Measurements from ENCODE around the gene LRP1.

Gene LRP1

DNA sequence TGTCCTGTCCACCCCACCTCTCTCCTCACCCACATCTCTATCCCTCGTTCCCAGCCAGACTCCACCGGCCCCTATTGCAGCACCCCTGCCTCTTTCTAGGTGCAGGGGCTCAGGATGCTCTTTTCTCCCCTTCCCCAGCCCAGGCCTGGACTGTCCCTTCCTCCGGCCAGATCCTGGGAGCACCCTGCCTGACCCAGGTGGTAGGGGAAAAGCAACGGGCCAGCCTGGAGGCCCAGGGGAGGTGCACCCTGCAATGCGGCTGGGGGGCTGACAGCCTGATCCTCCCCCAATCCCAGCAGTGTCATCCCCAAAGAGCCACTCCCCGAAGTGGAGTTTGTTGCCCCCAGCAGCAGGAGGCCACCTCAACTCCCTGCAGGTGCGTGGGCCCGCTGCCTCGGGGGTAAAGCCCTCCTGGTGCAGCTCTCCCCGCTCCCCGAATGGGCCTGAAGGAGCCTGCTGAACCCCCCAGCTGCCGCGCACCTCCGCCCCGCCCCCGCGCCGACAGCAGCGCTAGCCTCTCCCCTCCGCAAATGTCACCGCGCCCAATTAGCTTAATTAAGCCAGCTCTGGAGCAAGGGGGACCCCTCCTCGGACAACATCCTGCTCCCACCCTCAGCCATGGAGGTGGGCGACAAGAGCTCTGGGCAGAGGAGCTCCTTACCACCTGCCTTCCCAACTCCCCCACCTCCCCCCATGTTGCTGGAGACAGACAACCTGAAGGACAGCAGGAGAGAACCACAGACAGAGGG, 93.1 kb downstream of the LRP1 start:
- TF ChIP-seq FOXA1 (IDR thresholded peaks at IDR 0.05) (no peak), TARDBP (IDR thresholded peaks at IDR 0.05) (no peak), ZNF384 (IDR thresholded peaks at IDR 0.05) (no peak), BHLHE40 (IDR thresholded peaks at IDR 0.05; ENCODE audit: borderline replicate concordance) (no peak), L3MBTL2 (conservative IDR thresholded peaks at IDR 0.05) (no peak), CTBP1 (IDR thresholded peaks at IDR 0.05; ENCODE audit: borderline replicate concordance) (no peak), ARNT (IDR thresholded peaks at IDR 0.05) (no peak), FOXK2 (IDR thresholded peaks at IDR 0.05) (no peak), FOXM1 (IDR thresholded peaks at IDR 0.05; ENCODE audit: borderline replicate concordance) (no peak), NFRKB (IDR thresholded peaks at IDR 0.05) (no peak), ELF4 (IDR thresholded peaks at IDR 0.05) (no peak), LEF1 (IDR thresholded peaks at IDR 0.05; ENCODE audit: borderline replicate concordance) (no peak), SP1 (IDR thresholded peaks at IDR 0.05) (no peak)
- TF ChIP-seq, protein P1, sequence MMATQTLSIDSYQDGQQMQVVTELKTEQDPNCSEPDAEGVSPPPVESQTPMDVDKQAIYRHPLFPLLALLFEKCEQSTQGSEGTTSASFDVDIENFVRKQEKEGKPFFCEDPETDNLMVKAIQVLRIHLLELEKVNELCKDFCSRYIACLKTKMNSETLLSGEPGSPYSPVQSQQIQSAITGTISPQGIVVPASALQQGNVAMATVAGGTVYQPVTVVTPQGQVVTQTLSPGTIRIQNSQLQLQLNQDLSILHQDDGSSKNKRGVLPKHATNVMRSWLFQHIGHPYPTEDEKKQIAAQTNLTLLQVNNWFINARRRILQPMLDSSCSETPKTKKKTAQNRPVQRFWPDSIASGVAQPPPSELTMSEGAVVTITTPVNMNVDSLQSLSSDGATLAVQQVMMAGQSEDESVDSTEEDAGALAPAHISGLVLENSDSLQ (IDR thresholded peaks at IDR 0.05), result no peak
- POLR2A ChIA-PET, result interaction anchor here (1.2 kb wide), 1 partner anchor 8 kb away, joined by 6 read pairs; the partner anchor contains the start of gene SHMT2
- CTCF ChIA-PET, result interaction anchor here (0.5 to 1.0 kb wide), 2 partner anchors 22 to 55 kb away, joined by 3 to 4 read pairs; no protein-coding TSS in a partner anchor
- DNase-seq (ENCODE audit: extremely low spot score), result no peak

DNA sequence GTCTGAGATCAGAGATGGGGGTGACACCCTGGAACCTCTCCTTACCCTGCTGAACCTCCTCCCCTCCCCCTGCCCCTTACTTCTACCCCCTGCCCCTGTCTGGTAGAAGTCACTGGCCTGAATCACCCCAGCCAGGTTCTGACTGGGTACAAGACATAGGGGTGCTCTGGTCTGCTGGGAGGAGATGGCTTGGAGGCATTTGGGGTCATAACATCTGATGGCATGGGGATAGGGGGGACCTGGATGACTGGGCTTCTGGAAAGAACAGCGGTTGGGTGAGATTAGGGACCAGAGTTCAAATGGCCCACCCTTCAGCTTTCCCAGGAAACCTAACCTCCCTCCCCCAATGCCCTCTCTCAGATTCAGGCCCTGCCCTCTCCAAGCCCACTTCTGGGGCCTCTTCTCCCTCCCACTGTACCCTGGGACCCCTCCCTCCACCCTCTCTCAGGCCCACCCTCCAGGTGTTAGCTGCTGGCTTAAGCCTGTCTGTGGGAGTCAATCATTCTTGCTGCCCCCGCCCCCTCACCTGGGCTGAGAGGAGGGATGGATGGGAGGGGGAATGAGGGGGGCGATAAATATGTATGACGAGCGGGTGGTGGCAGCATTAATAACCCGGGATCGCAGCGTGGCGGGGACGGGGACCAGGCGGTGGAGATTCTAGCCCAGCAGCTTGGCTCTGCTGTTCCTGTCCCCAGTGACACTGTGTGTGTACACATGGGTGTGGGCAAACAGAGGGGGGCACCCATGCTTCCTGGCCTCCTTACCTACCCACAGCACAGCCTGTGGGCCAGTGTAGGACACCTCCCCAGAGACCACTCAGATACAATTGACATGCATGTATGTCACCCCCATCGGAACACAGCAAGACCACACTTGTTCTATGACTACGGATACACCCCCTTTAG, 94.3 kb downstream of the LRP1 start:
- ChIA-PET CTCF (interaction anchor here (1.0 to 1.5 kb wide), 3 partner anchors 9 to 21 kb away, joined by 3 to 6 read pairs (median 4); no protein-coding TSS in a partner anchor), POLR2A (interaction anchor here (1.0 to 1.2 kb wide), 2 partner anchors 7 to 11 kb away, joined by 4 to 6 read pairs; partner anchors contain the start of gene SHMT2)
- no peak for DNase-seq (ENCODE audit: extremely low spot score)
- TF ChIP-seq FOXA1 (IDR thresholded peaks at IDR 0.05) (no peak), FOXM1 (IDR thresholded peaks at IDR 0.05; ENCODE audit: borderline replicate concordance) (no peak), TARDBP (IDR thresholded peaks at IDR 0.05) (no peak), ELF4 (IDR thresholded peaks at IDR 0.05) (no peak), HDGF (IDR thresholded peaks at IDR 0.05; ENCODE audit: borderline replicate concordance) (no peak), NFRKB (IDR thresholded peaks at IDR 0.05) (no peak), L3MBTL2 (conservative IDR thresholded peaks at IDR 0.05) (no peak), CTBP1 (IDR thresholded peaks at IDR 0.05; ENCODE audit: borderline replicate concordance) (no peak), FOXK2 (IDR thresholded peaks at IDR 0.05) (no peak)
- TF ChIP-seq, protein P1 (IDR thresholded peaks at IDR 0.05), result no peak

- POLR2A ChIA-PET, result interaction anchor here (1.0 kb wide), 2 partner anchors 10 to 17 kb away, joined by 3 to 4 read pairs; no protein-coding TSS in a partner anchor
- CTCF ChIA-PET, result interaction anchor here (0.6 to 1.5 kb wide), 4 partner anchors 10 to 257 kb away, joined by 3 to 6 read pairs (median 4); no protein-coding TSS in a partner anchor
- DNase-seq (ENCODE audit: extremely low spot score), result no peak
- no peak for TF ChIP-seq LEF1 (IDR thresholded peaks at IDR 0.05; ENCODE audit: borderline replicate concordance)
- TF ChIP-seq SP1 (IDR thresholded peaks at IDR 0.05), result no peak
- TF ChIP-seq ELF4 (IDR thresholded peaks at IDR 0.05), result no peak
- no peak for TF ChIP-seq CTBP1 (IDR thresholded peaks at IDR 0.05; ENCODE audit: borderline replicate concordance)
- no peak for TF ChIP-seq FOXA1 (IDR thresholded peaks at IDR 0.05)
- no peak for TF ChIP-seq SUZ12 (IDR thresholded peaks at IDR 0.05)
- TF ChIP-seq FOXM1 (IDR thresholded peaks at IDR 0.05; ENCODE audit: borderline replicate concordance), result no peak
- no peak for TF ChIP-seq L3MBTL2 (conservative IDR thresholded peaks at IDR 0.05)
- TF ChIP-seq ARNT (IDR thresholded peaks at IDR 0.05), result no peak
- TF ChIP-seq NFRKB (IDR thresholded peaks at IDR 0.05), result no peak
- TF ChIP-seq ZNF384 (IDR thresholded peaks at IDR 0.05), result no peak
- no peak for TF ChIP-seq FOXK2 (IDR thresholded peaks at IDR 0.05)
Measured at GRCh38 chr12:57223191-57224165, 95.2 kb downstream of the LRP1 start.

GRCh38 chr12:57224278-57224972, 96.1 kb downstream of the LRP1 start:
- ChIA-PET POLR2A (interaction anchor here (0.6 to 1.0 kb wide), 2 partner anchors 16 to 767 kb away, joined by 3 read pairs; no protein-coding TSS in a partner anchor), CTCF (interaction anchor here (0.7 to 0.9 kb wide), 3 partner anchors 10 to 38 kb away, joined by 3 to 4 read pairs (median 4); no protein-coding TSS in a partner anchor)
- no peak for TF ChIP-seq ELF4 (IDR thresholded peaks at IDR 0.05)
- TF ChIP-seq FOXA1 (IDR thresholded peaks at IDR 0.05), result no peak
- no peak for TF ChIP-seq ZNF384 (IDR thresholded peaks at IDR 0.05)
- TF ChIP-seq NFRKB (IDR thresholded peaks at IDR 0.05), result no peak
- TF ChIP-seq ARNT (IDR thresholded peaks at IDR 0.05), result no peak
- TF ChIP-seq SUZ12 (IDR thresholded peaks at IDR 0.05), result no peak
- TF ChIP-seq FOXK2 (IDR thresholded peaks at IDR 0.05), result no peak
- no peak for TF ChIP-seq L3MBTL2 (conservative IDR thresholded peaks at IDR 0.05)
- TF ChIP-seq SP1 (IDR thresholded peaks at IDR 0.05), result no peak
- no peak for TF ChIP-seq CTBP1 (IDR thresholded peaks at IDR 0.05; ENCODE audit: borderline replicate concordance)
- no peak for TF ChIP-seq TARDBP (IDR thresholded peaks at IDR 0.05)
- no peak for TF ChIP-seq FOXM1 (IDR thresholded peaks at IDR 0.05; ENCODE audit: borderline replicate concordance)
- TF ChIP-seq LEF1 (IDR thresholded peaks at IDR 0.05; ENCODE audit: borderline replicate concordance), result no peak
- TF ChIP-seq BHLHE40 (IDR thresholded peaks at IDR 0.05; ENCODE audit: borderline replicate concordance), result no peak
- TF ChIP-seq, protein P1 (IDR thresholded peaks at IDR 0.05), result no peak
- TF ChIP-seq HDGF (IDR thresholded peaks at IDR 0.05; ENCODE audit: borderline replicate concordance), result no peak
- DNase-seq (ENCODE audit: extremely low spot score), result no peak

Data from HEK293T (cell line).